ENCODE data around the gene ARHGAP15. TPM values are rescaled to one million over a fixed set of nuclear protein-coding genes. Genes with fewer than 3 reads are reported as not detected.
A peak's percentile ranks its signal among the peaks of the same experiment; 100 is the strongest.

The ARHGAP15 gene
- total and polyA plus RNA-seq, 2 experiments from 2014 or later: not detected

- no peaks in the 10 kb centered on the region for H3K36me3 ChIP-seq (ENCODE audit: low read depth)
- no peaks in the 10 kb centered on the region for H3K9me2 ChIP-seq (ENCODE audit: insufficient read depth)
- TF ChIP-seq EZH2phosphoT487 (IDR thresholded peaks at IDR 0.05; ENCODE audit: insufficient read depth, low read depth) (no peak), EZH2 (IDR thresholded peaks at IDR 0.05; ENCODE audit: insufficient read depth, poor library complexity, severe bottlenecking) (no peak)
- peak; percentile 27 for DNase-seq
- in situ Hi-C loops (cut with MboI): no loop called here
- no peak overlapping the region for H3K9ac ChIP-seq
- H3F3A ChIP-seq (ENCODE audit: insufficient read depth): no peaks in the 10 kb centered on the region
- H2AFZ ChIP-seq: no peak overlapping the region
- no peaks in the 10 kb centered on the region for H3K79me2 ChIP-seq (ENCODE audit: insufficient read depth)
- H3K9me3 ChIP-seq (ENCODE audit: low read depth): no peaks in the 10 kb centered on the region
- WGBS, 2 experiments (ENCODE audit: low coverage in 1 of 2, low lambda C conversion rate in 2 of 2, missing lambda C conversion rate in 2 of 2): 46 to 50% methylated on average over 1 of the region's 1 CpG
- 0 out of 2 replicates have a peak, but pooled peaks cover 3% of the 10 kb centered on the region for H3K27me3 ChIP-seq (replicated peaks; ENCODE audit: insufficient read depth)
- no peak overlapping the region for H3K27ac ChIP-seq
- no peak overlapping the region for H3K4me2 ChIP-seq (ENCODE audit: unreplicated experiment)
- no peaks in the 10 kb centered on the region for H4K20me1 ChIP-seq (ENCODE audit: insufficient read depth)
- no peaks in the 10 kb centered on the region for H3K4me1 ChIP-seq (ENCODE audit: insufficient read depth)
- H3K4me3 ChIP-seq: no peak overlapping the region
These were observed 76.0 kb downstream of the ARHGAP15 start for GRCh38 chr2:143205106-143205764.

DNA sequence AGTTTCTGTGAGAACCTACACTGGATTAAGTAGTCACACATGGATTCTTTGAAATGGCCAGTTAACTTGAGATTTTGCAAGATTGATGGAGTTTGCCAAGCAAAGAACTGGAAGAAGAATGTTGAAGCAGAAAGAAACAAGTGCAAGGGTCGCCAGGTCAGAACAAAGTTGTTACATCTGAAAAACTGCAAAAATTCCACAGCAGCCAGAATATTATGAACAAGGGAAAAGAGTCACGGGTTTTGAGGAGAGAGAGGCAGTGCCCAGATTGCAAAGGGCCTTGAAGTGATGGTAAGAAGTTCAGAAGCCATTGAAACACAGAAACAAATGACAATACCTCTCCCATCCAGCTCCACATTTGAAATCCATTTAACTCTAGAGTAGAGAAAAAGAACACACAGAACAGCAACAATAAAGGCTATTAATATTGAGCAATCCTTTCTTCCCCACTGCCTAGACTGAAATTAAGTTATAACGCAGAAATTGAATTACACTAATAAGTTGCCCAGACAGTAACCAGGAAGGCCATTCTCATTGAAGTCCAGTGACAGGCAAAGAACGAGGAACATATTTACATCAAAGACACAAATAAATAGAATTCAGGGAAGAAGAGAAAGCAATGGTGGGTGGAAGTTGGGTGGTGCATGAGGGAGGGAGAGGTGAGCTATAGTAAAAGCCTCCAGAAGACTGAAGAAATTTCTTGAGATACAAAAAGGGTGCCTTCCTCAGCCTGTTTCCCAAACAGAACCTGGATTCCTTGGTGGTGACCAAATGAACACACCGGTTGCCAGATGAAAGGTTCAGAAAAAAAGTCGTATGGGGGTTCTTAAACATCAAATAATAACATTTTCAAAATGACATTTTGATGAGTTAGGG lies 80.6 kb downstream of the ARHGAP15 start:
- DNase-seq: no peak
- 19% methylated on average over 6 of the region's 6 CpGs for WGBS, 2 experiments (ENCODE audit: low coverage in 1 of 2, low lambda C conversion rate in 2 of 2, missing lambda C conversion rate in 2 of 2)
- no peak overlapping the region for H3K4me2 ChIP-seq (ENCODE audit: unreplicated experiment)

DNA sequence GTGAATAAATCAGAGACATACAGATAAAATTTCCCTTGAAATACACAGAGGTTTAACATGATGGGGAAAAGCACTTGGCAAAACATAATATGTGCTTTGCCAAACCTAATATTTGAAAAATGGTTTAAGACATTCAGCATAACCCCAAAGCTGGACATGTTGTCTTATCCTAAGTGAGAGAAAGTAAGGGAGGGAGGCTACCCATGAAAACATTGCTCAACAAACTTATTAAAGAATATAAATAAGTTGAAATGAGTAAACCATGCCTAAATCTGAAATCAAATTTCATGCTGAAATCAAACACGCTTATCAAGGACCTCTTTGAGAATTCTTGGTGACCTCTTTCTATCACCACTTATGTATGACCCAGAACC lies 81.2 kb downstream of the ARHGAP15 start:
- no peak overlapping the region for H3K27ac ChIP-seq
- H3K4me3 ChIP-seq: no peak overlapping the region
- H3K4me1 ChIP-seq (ENCODE audit: insufficient read depth): no peaks in the 10 kb centered on the region
- no peaks in the 10 kb centered on the region for H3K79me2 ChIP-seq (ENCODE audit: insufficient read depth)
- in situ Hi-C loops (cut with MboI): no loop called here
- H3F3A ChIP-seq (ENCODE audit: insufficient read depth): no peaks in the 10 kb centered on the region
- DNase-seq: no peak
- WGBS, 2 experiments (ENCODE audit: low coverage in 1 of 2, low lambda C conversion rate in 2 of 2, missing lambda C conversion rate in 2 of 2): 87 to 96% methylated on average over 1 of the region's 1 CpG
- no peaks in the 10 kb centered on the region for H3K9me3 ChIP-seq (ENCODE audit: low read depth)
- peaks cover 8% of the 10 kb centered on the region; the same call in 1 of the 2 replicates for H3K27me3 ChIP-seq (replicated peaks; ENCODE audit: insufficient read depth)
- H3K9ac ChIP-seq: no peak overlapping the region
- no peak overlapping the region for H3K4me2 ChIP-seq (ENCODE audit: unreplicated experiment)
- H2AFZ ChIP-seq: no peak overlapping the region
- H4K20me1 ChIP-seq (ENCODE audit: insufficient read depth): no peaks in the 10 kb centered on the region
- H3K9me2 ChIP-seq (ENCODE audit: insufficient read depth): no peaks in the 10 kb centered on the region
- TF ChIP-seq EZH2 (IDR thresholded peaks at IDR 0.05; ENCODE audit: insufficient read depth, poor library complexity, severe bottlenecking): no peak
- TF ChIP-seq EZH2phosphoT487 (IDR thresholded peaks at IDR 0.05; ENCODE audit: insufficient read depth, low read depth): no peak
- H3K36me3 ChIP-seq (ENCODE audit: low read depth): no peaks in the 10 kb centered on the region

More for the DNA sequence above, 80.6 kb downstream of the ARHGAP15 start:
- no peaks in the 10 kb centered on the region for H3K36me3 ChIP-seq (ENCODE audit: low read depth)
- no peaks in the 10 kb centered on the region for H4K20me1 ChIP-seq (ENCODE audit: insufficient read depth)
- H3K4me3 ChIP-seq: no peak overlapping the region
- H3F3A ChIP-seq (ENCODE audit: insufficient read depth): no peaks in the 10 kb centered on the region
- H3K9ac ChIP-seq: no peak overlapping the region
- H3K27me3 ChIP-seq (replicated peaks; ENCODE audit: insufficient read depth): peaks cover 8% of the 10 kb centered on the region; the same call in 1 of the 2 replicates
- TF ChIP-seq EZH2 (IDR thresholded peaks at IDR 0.05; ENCODE audit: insufficient read depth, poor library complexity, severe bottlenecking): no peak
- no peak for TF ChIP-seq EZH2phosphoT487 (IDR thresholded peaks at IDR 0.05; ENCODE audit: insufficient read depth, low read depth)
- in situ Hi-C loops (cut with MboI): no loop called here
- H3K79me2 ChIP-seq (ENCODE audit: insufficient read depth): no peaks in the 10 kb centered on the region
- H3K27ac ChIP-seq: no peak overlapping the region
- H3K4me1 ChIP-seq (ENCODE audit: insufficient read depth): no peaks in the 10 kb centered on the region
- no peaks in the 10 kb centered on the region for H3K9me2 ChIP-seq (ENCODE audit: insufficient read depth)
- no peaks in the 10 kb centered on the region for H3K9me3 ChIP-seq (ENCODE audit: low read depth)
- H2AFZ ChIP-seq: no peak overlapping the region

GRCh38 chr2:143217512-143218115 lies 88.4 kb downstream of the ARHGAP15 start:
- H3F3A ChIP-seq (ENCODE audit: insufficient read depth): no peaks in the 10 kb centered on the region
- H3K4me3 ChIP-seq: no peak overlapping the region
- in situ Hi-C loops (cut with MboI): no loop called here
- no peak overlapping the region for H3K27ac ChIP-seq
- no peaks in the 10 kb centered on the region for H3K36me3 ChIP-seq (ENCODE audit: low read depth)
- no peaks in the 10 kb centered on the region; the same call in 1 of the 2 replicates for H4K20me1 ChIP-seq (ENCODE audit: insufficient read depth)
- H3K4me2 ChIP-seq (ENCODE audit: unreplicated experiment): no peak overlapping the region
- H2AFZ ChIP-seq: no peak overlapping the region
- no peaks in the 10 kb centered on the region for H3K9me2 ChIP-seq (ENCODE audit: insufficient read depth)
- H3K9me3 ChIP-seq (ENCODE audit: low read depth): no peaks in the 10 kb centered on the region
- H3K27me3 ChIP-seq (replicated peaks; ENCODE audit: insufficient read depth): peaks cover 10% of the 10 kb centered on the region
- TF ChIP-seq EZH2phosphoT487 (IDR thresholded peaks at IDR 0.05; ENCODE audit: insufficient read depth, low read depth) (no peak), EZH2 (IDR thresholded peaks at IDR 0.05; ENCODE audit: insufficient read depth, poor library complexity, severe bottlenecking) (no peak)
- H3K4me1 ChIP-seq (ENCODE audit: insufficient read depth): no peaks in the 10 kb centered on the region
- H3K9ac ChIP-seq: no peak overlapping the region
- no peak for DNase-seq
- no peaks in the 10 kb centered on the region for H3K79me2 ChIP-seq (ENCODE audit: insufficient read depth)
- 40 to 78% methylated on average over 1 of the region's 1 CpG for WGBS, 2 experiments (ENCODE audit: low coverage in 1 of 2, low lambda C conversion rate in 2 of 2, missing lambda C conversion rate in 2 of 2)
